ENCODE measurements around the gene AURKAIP1. TPM values are rescaled to one million over a fixed set of nuclear protein-coding genes. Genes with fewer than 3 reads are reported as not detected.

Gene AURKAIP1
- total and polyA plus RNA-seq, 2 donors (not counting 1 experiment from before 2014, with no cell fraction given) = 42.2 to 85.2 TPM

GRCh38 chr1:1393428-1393827, 18.4 kb upstream of the AURKAIP1 start:
- Histone ChIP-seq H3K27ac (ENCODE audit: insufficient read depth, low read length) (no peak overlapping the region), H3K36me3 (ENCODE audit: control insufficient read depth, insufficient read depth, low read length) (peaks cover 43% of the 10 kb centered on the region), H3K9ac (ENCODE audit: insufficient read depth, low read length) (no peak overlapping the region), H2AFZ (ENCODE audit: low read length) (no peak overlapping the region), H3K9me3 (ENCODE audit: control insufficient read depth, insufficient read depth, low read depth, low read length) (no peaks in the 10 kb centered on the region), H3K4me1 (ENCODE audit: control insufficient read depth, extremely low read depth, insufficient read depth, low read length) (peaks cover 7% of the 10 kb centered on the region), H4K20me1 (ENCODE audit: control insufficient read depth, extremely low read depth, insufficient read depth, low read length) (no peaks in the 10 kb centered on the region), H3K79me2 (ENCODE audit: control insufficient read depth, insufficient read depth, low read length) (peaks cover 31% of the 10 kb centered on the region), H3K4me3 (replicated peaks in 1 of 4; ENCODE audit: control extremely low read depth in 1 of 4, insufficient read depth in 1 of 4, low read depth in 3 of 4, low read length in 4 of 4) (no peak overlapping the region), H3K27me3 (ENCODE audit: control insufficient read depth, insufficient read depth, low read length) (no peaks in the 10 kb centered on the region), H3K4me2 (ENCODE audit: extremely low read depth, insufficient read depth, low read length) (no peak overlapping the region)
- no peak for TF ChIP-seq EZH2 (IDR thresholded peaks at IDR 0.05; ENCODE audit: low read length, missing control alignments)
- TF ChIP-seq CTCF (conservative IDR thresholded peaks at IDR 0.05 in 1 of 2, IDR thresholded peaks at IDR 0.05 in 1 of 2; ENCODE audit: low read depth in 1 of 2, low read length in 2 of 2) = no peak
- no peak for DNase-seq (ENCODE audit: low read depth in 2 of 2)

- H3K79me2 ChIP-seq (ENCODE audit: control insufficient read depth, insufficient read depth, low read length) = peaks cover 27% of the 10 kb centered on the region
- TF ChIP-seq CTCF (conservative IDR thresholded peaks at IDR 0.05 in 1 of 2, IDR thresholded peaks at IDR 0.05 in 1 of 2; ENCODE audit: low read depth in 1 of 2, low read length in 2 of 2) (no peak), EZH2 (IDR thresholded peaks at IDR 0.05; ENCODE audit: low read length, missing control alignments) (no peak)
- H4K20me1 ChIP-seq (ENCODE audit: control insufficient read depth, extremely low read depth, insufficient read depth, low read length) = no peaks in the 10 kb centered on the region
Observed at GRCh38 chr1:1393014-1393413, 18.0 kb upstream of the AURKAIP1 start.

GRCh38 chr1:1391225-1391624, 16.2 kb upstream of the AURKAIP1 start:
- Histone ChIP-seq H3K4me1 (ENCODE audit: control insufficient read depth, extremely low read depth, insufficient read depth, low read length) (no peaks in the 10 kb centered on the region), H4K20me1 (ENCODE audit: control insufficient read depth, extremely low read depth, insufficient read depth, low read length) (no peaks in the 10 kb centered on the region), H3K4me2 (ENCODE audit: extremely low read depth, insufficient read depth, low read length) (no peak overlapping the region), H3K9ac (ENCODE audit: insufficient read depth, low read length) (no peak overlapping the region), H3K9me3 (ENCODE audit: control insufficient read depth, insufficient read depth, low read depth, low read length) (no peaks in the 10 kb centered on the region), H3K4me3 (replicated peaks in 1 of 4; ENCODE audit: control extremely low read depth in 1 of 4, insufficient read depth in 1 of 4, low read depth in 3 of 4, low read length in 4 of 4) (no peak overlapping the region), H3K79me2 (ENCODE audit: control insufficient read depth, insufficient read depth, low read length) (peaks cover 15% of the 10 kb centered on the region), H3K27me3 (ENCODE audit: control insufficient read depth, insufficient read depth, low read length) (no peaks in the 10 kb centered on the region), H3K36me3 (ENCODE audit: control insufficient read depth, insufficient read depth, low read length) (peaks cover 41% of the 10 kb centered on the region), H2AFZ (ENCODE audit: low read length) (no peak overlapping the region), H3K27ac (ENCODE audit: insufficient read depth, low read length) (no peak overlapping the region)
- DNase-seq (ENCODE audit: low read depth in 2 of 2) = no peak
- TF ChIP-seq CTCF (conservative IDR thresholded peaks at IDR 0.05 in 1 of 2, IDR thresholded peaks at IDR 0.05 in 1 of 2; ENCODE audit: low read depth in 1 of 2, low read length in 2 of 2) = no peak
- no peak for TF ChIP-seq EZH2 (IDR thresholded peaks at IDR 0.05; ENCODE audit: low read length, missing control alignments)

More at GRCh38 chr1:1393014-1393413, 18.0 kb upstream of the AURKAIP1 start:
- H3K27me3 ChIP-seq (ENCODE audit: control insufficient read depth, insufficient read depth, low read length) = no peaks in the 10 kb centered on the region
- no peak overlapping the region for H3K4me3 ChIP-seq (replicated peaks in 1 of 4; ENCODE audit: control extremely low read depth in 1 of 4, insufficient read depth in 1 of 4, low read depth in 3 of 4, low read length in 4 of 4)
- H3K4me2 ChIP-seq (ENCODE audit: extremely low read depth, insufficient read depth, low read length) = no peak overlapping the region
- H3K9me3 ChIP-seq (ENCODE audit: control insufficient read depth, insufficient read depth, low read depth, low read length) = no peaks in the 10 kb centered on the region
- H3K4me1 ChIP-seq (ENCODE audit: control insufficient read depth, extremely low read depth, insufficient read depth, low read length) = peaks cover 7% of the 10 kb centered on the region
- H3K27ac ChIP-seq (ENCODE audit: insufficient read depth, low read length) = no peak overlapping the region
- no peak for DNase-seq (ENCODE audit: low read depth in 2 of 2)
- no peak overlapping the region for H2AFZ ChIP-seq (ENCODE audit: low read length)
- H3K9ac ChIP-seq (ENCODE audit: insufficient read depth, low read length) = no peak overlapping the region
- H3K36me3 ChIP-seq (ENCODE audit: control insufficient read depth, insufficient read depth, low read length) = peaks cover 42% of the 10 kb centered on the region
